ENCODE data around the gene DHRS9.
"Not testable (repeated sequence)": the region's sequence is repeated elsewhere in the genome, so short reads cannot be mapped to it uniquely, and the experiment has no call there.

The DHRS9 gene

GRCh38 chr2:169095621-169096105, 26.3 kb downstream of the DHRS9 start:
- DNase-seq (ENCODE audit: low read depth), result no peak

GRCh38 chr2:169104848-169105247, 35.5 kb downstream of the DHRS9 start:
- no peak for DNase-seq (ENCODE audit: low read depth)

GRCh38 chr2:169105476-169105875, 36.1 kb downstream of the DHRS9 start:
- DNase-seq (ENCODE audit: low read depth), result no peak

DNA sequence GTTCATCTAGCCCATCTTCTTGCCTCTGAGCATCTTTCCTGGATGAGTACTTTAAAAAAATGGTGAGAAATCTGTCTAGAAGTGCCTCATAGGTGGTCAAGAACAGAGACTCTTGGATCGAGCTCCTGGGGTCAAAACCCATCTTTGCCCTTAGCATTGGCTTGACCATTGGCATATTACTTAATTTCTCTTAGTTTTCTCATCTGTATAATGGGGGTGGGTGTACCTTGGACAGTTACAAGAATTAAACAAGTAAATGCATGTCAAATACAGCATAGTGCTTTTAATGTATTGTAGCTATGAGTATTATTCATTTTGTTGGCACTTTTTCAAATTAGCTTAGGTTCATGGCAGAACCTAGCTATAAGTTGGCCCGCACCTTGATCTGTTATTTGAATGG, 36.8 kb downstream of the DHRS9 start:
- DNase-seq (ENCODE audit: low read depth), result no peak

GRCh38 chr2:169106563-169107545, 37.5 kb downstream of the DHRS9 start:
- no peak for DNase-seq (ENCODE audit: low read depth)

DNA sequence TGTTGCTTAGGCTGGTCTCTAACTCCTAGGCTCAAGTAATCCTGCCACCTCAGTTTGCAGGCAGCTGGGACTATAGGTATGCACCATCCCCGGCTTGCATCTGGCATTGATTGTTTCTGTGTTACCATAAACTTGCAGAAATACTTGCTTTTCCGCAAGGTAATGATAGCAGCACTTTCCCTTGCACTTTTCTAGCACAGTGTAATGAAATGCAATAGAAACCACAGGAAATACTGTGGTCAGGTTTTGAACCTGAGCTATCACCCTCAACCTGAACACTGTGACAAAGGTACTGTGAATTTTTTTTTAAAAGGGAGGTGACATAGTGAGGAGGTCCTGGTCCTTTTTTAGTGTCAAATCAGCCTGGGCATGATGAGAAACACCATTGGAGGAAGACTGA, 38.3 kb downstream of the DHRS9 start:
- DNase-seq (ENCODE audit: low read depth), result no peak

- no peak for DNase-seq (ENCODE audit: low read depth)
These were observed 38.9 kb downstream of the DHRS9 start for GRCh38 chr2:169108099-169108884.

DNA sequence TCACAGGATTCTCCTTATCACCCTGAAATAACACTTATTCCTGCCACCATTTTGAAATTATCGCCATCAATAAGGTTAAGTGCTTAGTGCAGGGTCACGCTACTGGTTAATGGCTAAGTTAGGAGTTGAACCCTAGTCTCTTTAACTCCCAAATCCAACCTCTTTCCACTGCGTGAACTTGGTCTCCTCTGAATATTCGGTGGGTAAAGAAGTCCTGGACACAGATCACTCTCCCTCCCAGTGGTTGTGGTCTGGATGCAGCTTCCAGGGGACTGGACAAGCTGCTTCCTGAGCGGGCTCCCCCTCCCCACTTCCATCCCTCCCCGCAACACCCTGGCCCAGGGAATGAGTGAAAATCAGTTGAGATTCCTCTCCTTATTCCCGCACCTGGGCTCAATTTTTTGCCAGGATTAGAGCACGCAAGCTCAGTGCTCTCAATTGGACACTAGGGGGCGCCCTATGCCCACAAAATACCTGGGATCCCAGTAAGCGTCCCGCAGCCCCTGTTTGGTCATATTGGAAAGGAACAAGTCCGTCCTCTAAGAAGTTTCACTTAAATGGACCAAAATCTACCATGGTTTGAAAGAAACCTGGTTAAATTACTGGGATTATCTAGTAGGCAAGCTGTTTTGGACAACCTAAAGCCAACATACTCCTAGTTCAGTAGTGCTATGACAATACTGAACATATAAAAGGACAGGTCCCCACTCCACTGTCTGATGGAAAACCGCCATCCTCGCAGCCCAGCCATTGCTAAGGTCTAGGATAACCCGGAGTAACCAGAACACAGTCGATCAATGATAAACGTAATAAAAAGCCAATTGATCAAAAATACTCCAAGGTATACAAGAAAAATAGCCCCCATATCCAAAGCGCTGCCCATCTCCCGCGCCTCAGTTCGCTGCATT, 40.4 kb downstream of the DHRS9 start:
- DNase-seq (ENCODE audit: low read depth), result peak; percentile 62

GRCh38 chr2:169110419-169110818, 41.1 kb downstream of the DHRS9 start:
- DNase-seq (ENCODE audit: low read depth), result no peak

- no peak for DNase-seq (ENCODE audit: low read depth)
These were observed 41.6 kb downstream of the DHRS9 start for GRCh38 chr2:169110916-169111315.

DNA sequence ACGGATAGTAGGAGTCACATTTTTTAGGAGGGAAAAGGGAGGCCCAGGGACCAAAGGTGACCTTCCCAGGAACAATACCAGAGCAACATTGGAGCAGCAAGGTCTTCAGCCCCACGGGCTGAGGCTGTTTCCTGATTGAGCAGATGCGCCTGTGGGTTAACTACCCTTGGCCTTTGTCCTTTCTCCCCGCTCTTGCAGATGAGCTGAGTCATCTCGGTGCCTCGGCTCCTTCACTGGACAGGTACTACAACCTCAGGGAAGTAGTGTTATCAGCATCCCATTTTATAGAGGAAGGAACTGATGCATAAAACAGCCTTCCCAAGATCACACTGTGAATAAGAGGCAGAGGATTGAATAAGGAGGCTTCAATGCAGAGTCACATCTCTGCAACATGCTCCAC, 43.5 kb downstream of the DHRS9 start:
- DNase-seq (ENCODE audit: low read depth), result no peak

GRCh38 chr2:169114056-169114455, 44.7 kb downstream of the DHRS9 start:
- DNase-seq (ENCODE audit: low read depth), result no peak

DNA sequence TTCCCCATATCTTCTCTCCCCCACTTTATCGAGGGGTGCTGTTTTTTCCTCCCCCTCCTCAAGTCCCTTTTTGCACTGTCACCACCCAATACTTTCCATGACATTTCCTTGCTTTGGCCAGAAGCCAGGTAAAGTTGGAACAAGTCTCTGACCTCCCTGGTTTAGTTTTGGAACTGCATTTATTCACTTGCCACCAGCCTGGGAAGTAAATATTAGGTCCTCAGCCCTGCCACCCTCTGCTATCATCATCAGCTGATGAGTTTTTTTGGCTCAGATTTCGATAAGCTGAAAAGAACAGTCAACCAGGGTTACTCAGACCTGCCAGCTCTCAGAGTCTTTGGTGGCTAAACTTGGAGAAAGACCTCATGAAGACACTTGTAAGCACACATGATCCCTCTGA, 47.0 kb downstream of the DHRS9 start:
- no peak for DNase-seq (ENCODE audit: low read depth)

- DNase-seq (ENCODE audit: low read depth), result no peak
These were observed 47.6 kb downstream of the DHRS9 start for GRCh38 chr2:169116993-169117392.

GRCh38 chr2:169118060-169118459, 48.7 kb downstream of the DHRS9 start:
- no peak for DNase-seq (ENCODE audit: low read depth)

GRCh38 chr2:169119123-169119760, 49.9 kb downstream of the DHRS9 start:
- no peak for DNase-seq (ENCODE audit: low read depth)

DNA sequence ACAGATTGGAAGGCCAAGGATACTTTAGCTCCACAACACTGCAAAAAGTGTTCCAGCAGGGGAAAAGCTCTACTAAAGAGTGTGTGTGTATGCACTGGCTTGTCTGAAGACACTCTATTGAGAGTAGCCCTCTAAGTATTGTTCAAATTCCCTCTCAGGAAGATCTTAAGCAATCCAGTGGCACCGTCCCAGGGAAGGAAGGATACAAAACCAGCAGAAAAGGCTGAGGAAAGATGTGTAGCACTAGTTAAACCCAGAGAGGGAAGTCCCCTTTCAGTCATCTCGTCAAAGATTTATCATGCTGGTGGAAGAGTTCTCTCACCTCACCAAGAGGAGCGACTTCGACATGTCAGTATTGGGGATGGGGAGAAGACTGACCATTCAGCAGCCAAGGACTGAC, 50.5 kb downstream of the DHRS9 start:
- no peak for DNase-seq (ENCODE audit: low read depth)

- DNase-seq (ENCODE audit: low read depth), result no peak
These were observed 60.4 kb downstream of the DHRS9 start for GRCh38 chr2:169129703-169130243.

- DNase-seq (ENCODE audit: low read depth), result no peak
These were observed 62.5 kb downstream of the DHRS9 start for GRCh38 chr2:169131587-169132512.

DNA sequence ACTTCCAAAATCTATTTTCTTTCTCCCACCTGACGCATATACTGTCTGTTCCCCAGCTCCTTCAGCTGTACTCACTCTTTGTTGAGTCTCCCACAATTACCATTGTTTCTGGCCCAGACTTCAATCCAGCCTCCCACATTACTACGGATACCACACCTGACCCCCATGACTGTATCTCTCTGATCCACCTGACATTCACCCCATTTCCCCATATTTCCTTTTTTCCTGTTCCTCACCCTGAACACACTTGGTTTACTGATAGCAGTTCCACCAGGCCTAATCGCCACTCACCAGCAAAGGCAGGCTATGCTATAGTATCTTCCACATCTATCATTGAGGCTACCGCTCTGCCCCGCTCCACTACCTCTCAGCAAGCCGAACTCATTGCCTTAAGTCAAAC, 64.9 kb downstream of the DHRS9 start:
- DNase-seq (ENCODE audit: low read depth), result not testable (repeated sequence)

Data from activated T-helper 9 cell treated with anti-CD3 and anti-CD28 coated beads, Interleukin-2, amount 50 U/mL, for 16 hours (primary cell).